Myocyte (in vitro differentiated cells): ENCODE results near the gene GRIA1. TPM values are rescaled to one million over a fixed set of nuclear protein-coding genes. Genes with fewer than 3 reads are reported as not detected.

Source experiments
- DNase-seq: peaks from one replicate; pipeline ENCODE4 v3.0.0-alpha.2; 2012; ENCODE audit warnings: low read depth
- polyA plus RNA-seq: library from polyadenylated mRNA; unstranded; fragments of >200 nt; gene quantifications from one replicate; pipeline ENCODE4 v1.2.1, GENCODE V29; 2012; ENCODE audit warnings: missing spikeins
- total RNA-seq: library from RNA; depleted of rRNA; stranded (reverse); fragments of >200 nt; gene quantifications from 2 replicates; pipeline ENCODE4 v1.2.3, GENCODE V29; 2014

The GRIA1 gene
- total RNA-seq = 4.7 and 5.6 TPM in 2 replicates
- 15.2 TPM for polyA plus RNA-seq

DNA sequence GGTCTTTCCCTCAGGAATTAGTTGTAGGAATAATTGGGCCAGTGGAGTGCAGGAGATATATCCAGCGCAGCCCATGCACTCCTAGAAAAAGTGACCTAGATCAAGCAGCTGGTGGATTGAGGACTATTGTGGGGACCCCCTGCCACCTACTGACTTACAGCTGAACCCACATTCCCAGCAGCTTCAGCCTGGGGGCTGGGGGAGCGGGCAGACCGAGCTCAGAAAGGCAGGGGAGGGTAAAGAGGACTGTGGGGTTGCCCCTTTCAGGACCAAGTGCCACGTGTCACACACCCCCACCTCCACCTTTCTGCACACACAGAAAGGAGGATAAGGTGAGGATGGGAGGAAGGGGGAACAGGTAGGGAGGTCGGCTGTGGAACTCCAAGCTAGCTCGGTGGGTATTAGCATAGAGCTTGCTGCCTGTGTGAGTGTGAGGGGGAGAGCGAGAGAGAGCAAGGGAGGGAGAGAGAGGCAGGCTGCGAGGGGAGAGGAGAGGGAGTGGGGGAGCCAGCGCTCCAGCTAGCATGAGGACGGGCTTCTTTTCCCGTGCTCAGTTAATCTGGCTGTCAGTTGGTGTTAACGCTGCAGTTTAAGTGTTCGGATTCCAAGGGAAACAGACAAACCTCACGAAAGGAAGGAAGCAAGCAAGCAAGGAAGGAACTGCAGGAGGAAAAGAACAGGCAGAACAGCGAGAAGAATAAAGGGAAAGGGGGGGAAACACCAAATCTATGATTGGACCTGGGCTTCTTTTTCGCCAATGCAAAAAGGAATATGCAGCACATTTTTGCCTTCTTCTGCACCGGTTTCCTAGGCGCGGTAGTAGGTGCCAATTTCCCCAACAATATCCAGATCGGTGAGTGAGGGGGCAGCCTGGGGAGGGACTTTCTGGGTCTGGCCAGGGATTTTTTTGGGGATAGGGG is at the start of gene GRIA1:
Gene GRIA1, plus strand, starts transcription at position 553 of the 920 bp plus-strand sequence.
- peak; percentile 34 for DNase-seq

DNA sequence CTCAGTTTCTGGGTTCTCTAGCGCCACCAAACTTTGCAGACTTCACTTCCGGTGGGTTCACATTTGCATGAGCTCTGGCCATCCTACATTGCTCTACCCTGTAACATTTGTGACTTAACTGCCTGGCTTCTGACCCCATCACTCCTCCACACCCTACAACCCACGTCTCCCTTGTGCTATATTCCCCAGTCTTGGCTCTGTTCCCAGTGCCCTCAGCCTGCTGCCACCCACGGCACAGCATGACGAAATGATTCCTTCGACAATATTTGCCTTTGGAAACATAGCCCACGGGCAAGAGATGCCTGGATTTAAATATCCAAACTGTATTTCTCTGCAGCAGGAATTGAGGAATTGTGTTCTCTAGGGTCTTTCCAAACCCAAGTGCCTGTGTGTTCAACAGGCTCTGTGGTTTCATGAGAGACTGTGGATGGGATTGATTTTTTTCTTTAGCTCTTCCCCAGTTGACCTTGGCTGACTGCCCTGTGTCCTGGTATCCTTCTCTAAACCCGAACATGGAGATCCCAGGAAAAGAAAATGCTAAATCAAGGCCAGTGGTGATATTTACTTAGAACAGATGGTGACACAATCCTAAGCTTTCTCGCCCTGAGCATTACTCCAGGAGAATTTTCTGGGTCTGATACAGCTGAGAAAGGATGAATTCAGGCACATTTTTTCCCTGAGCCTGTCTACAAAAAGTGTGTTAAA is 44.4 kb upstream of the GRIA1 start:
- peak; percentile 68 for DNase-seq

DNA sequence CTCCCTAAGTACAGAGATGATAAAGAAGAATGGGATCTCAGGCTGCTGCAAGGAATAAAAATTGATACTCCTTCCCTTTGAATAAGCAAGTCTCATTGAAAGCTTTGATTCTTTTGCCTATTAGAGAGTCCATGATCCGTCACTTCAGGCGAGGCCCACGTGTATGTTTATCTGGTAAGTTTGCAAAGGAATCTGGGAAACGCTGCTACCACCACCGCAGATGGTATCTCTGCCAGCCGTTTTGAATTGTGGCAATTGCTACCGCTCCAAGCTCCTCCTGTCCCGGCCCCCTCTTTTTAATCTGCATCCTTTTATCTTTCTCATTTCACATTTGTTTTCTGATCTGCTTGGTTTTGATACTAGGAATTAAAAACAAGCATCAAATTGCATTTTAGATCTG is 42.9 kb upstream of the GRIA1 start:
- DNase-seq = no peak

DNA sequence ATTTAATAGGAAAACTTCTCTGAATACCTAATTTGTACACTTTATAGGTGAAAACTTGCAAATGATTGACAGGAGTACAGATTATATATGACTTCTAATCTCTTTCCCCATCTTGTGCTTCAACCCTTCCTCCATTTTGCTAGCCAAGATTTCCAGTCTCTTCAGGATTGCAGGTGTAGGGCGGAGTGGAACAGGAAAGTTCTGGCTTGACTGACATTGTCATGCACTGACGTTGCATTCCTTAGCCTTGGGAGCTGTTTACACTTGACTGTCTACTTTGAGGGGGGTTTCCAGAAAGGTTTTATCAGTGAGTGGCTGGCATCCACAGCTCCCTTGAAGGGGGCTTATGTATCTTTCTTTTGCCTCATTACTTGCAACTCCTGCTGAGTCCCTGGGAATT is 34.1 kb upstream of the GRIA1 start:
- no peak for DNase-seq

DNA sequence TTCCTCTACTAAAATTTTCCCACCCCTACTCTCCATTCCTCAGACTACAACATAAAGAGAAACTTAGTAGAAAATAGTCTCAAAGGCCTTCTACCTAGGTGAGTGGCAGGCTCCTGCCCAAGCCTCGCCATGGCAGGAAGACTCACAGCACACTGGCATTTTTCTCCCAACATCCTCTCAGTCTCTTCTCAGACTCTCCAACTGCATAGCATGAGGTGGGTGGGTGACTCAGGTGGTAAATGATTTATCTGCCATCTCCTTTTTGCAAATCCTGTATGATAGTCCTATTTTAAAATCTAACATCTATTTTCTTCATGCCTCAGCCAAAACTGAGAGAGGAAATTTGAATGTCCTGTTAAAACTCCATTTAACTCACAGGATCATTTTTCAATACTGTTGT is 33.5 kb upstream of the GRIA1 start:
- DNase-seq = no peak

DNA sequence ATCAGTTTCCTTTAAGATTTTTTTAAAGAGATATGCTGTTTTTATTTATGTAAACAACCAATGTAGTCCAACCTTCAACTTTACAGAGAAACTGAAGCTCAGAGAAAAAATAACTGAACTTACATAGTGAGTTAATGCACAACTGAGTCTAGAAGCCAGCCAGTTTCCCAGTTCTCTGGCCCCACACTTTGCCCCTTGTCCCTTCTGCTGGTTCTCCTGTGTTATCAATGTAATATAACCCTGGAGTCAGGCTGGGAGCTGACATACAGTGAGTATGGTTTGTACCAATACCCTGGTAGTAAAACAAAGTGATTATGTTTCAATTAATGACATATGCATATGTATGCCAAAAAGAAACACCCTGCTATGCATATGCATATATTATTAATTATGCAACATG is 32.2 kb upstream of the GRIA1 start:
- DNase-seq = no peak

DNA sequence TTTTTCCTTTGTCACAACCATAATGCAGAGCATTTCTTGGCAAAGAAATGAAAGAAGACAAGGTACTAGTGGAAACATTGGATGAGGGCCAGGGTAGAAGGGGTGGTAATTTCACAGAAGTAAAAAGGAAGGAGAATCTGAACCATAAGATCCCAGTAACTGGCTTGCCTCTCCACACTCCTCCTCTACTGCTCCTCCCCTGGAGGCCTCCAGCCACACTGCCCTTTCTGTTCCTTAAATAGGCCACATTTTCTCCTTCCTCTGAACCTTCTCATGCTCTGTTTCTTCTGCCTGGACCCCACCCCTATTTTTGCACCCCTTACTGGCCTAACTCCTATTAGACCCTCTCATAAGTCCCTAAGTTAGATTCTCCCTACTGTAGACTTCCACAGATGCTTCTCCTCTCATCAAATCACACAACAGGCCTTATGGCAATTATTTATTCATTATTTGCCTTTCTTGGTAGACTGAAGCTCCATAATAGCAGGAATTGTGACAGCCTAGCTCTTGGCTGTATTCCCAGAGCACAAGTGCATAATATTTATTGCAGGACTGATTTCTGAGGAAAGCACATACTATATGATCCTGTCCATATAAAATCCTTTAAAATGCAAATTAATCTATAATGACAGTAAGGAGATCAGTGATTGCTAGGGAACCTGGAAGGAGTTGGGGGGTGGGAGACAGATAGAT is 31.3 kb upstream of the GRIA1 start:
- no peak for DNase-seq

DNA sequence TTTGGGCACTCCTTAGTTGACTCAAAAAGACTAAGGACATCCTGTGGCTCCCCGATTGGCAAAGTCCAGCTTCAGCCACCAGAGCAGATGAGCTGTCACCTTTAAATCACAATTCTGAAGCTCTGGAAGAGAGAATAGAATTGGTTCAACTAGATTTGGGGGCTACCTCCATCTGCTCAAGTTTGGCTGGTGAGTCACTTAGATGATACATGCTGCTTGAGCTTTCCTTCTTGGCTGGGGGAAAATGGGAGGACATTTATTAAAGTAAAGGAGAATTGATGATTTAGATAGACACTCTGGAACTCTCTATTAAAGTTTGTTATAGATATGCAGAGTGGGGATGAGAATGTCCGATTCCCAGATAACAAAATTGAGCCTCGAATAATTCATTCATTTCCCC is 30.0 kb upstream of the GRIA1 start:
- DNase-seq = no peak

DNA sequence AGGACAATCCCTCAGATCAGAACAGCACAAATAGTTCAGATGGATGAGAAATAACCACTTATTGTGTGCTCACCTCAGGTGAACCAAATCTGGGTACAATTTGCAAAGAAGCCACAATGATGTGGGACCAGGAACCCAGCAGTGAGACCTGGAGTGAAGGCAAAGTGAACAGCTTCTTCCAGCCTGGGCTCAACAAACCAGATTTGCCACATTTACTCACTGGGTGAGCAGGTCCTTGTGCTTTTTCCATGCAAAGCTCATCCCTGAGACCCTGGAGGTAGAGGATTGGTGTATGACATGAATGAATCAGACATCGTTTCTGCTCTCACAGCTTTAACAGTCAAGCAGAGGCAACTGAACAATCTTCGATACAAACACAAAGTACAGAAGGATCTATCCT is 29.1 kb upstream of the GRIA1 start:
- no peak for DNase-seq

DNA sequence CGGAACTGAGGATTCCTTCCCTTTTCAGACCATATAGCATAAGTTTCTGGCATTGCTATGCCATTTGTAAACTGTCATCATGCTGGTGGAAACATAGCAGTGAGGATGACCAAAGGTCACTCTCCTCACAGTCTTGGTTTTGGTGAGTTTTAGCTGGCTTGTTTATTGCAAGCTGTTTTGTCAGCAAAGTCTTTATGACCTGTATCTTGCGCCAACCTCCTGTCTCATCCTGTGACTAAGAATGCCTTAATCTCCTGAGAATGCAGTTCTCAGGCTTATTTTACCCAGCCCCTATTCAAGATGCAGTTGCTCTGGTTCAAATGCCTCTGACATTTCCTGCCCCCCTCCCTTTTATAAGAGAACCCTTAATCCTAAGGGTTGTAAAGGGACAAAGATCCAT is 26.7 kb upstream of the GRIA1 start:
- peak; percentile 42 for DNase-seq

DNA sequence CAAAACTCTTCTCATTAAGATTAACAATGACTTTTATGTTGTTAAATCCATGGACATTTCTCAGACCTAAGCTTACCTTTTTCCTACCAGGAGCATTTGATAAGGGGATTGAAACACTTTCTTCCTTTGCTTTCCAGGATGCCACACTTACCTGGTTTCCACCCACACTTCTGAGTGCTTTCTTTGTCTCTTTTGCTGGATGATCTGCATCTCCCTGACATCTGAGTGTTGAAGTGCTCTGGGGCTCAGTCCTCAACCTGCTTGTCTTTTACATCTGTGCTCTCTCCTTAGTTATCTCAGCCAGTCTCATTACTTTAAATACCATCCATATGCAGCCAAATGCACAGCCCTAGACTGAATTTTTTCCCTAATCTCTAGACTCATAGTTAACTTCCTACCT is 22.9 kb upstream of the GRIA1 start:
- no peak for DNase-seq

DNA sequence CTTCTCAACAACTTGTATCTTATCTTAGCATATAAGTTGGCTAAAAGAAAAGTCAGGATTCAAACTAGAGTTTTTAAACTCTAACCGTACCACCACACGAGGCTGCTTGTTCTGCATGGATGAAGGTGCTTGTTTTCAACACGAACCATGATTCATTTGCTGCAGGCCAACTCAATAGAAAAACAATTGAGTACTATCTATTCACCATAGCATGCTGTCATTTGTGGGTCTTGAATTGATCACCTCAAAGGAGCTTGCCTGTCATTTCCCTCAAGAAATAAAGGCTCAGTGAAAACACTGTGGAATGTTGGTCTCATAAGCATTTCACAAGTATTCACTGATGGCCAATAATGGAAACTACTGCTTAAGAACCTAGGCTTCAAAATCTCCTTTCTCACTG is 21.0 kb upstream of the GRIA1 start:
- no peak for DNase-seq

DNA sequence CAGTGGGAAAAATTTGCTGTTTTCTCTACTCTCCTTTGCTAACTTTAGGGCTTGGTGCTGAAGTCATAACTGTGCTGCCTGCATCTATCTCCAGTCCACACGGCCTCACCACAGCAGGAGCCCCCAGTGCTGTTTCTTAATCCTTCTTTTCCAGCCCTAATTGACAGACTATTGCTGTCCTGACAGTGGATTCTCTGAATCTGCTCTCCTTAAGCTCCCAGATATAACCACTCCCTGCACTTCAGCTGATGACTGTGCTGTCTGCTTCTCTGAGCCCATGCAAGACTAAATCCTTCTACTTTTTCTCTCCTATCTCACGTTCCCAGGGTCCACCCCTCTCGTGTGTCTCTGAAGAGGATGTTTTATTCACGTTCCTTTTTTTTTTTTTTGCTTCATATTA is 19.7 kb upstream of the GRIA1 start:
- DNase-seq = no peak

DNA sequence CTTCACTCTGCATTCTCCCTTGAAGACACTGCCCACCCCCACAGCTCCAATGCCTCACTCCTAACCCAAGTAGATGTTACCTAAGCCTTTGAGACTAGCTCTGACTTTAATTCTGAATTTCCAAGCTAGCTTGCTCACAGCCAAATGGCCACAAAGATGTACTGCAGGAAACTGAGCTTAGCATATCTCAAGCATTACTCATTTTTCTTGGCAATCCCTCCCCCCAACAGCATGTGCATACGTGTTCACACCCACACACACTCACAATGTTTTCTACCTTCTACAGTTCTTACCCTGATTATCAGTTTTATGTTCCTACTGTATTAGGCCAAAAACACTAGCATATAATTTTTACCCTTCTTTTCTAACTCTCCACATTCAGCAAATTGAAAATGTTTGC is 13.7 kb upstream of the GRIA1 start:
- peak; percentile 28 for DNase-seq

DNA sequence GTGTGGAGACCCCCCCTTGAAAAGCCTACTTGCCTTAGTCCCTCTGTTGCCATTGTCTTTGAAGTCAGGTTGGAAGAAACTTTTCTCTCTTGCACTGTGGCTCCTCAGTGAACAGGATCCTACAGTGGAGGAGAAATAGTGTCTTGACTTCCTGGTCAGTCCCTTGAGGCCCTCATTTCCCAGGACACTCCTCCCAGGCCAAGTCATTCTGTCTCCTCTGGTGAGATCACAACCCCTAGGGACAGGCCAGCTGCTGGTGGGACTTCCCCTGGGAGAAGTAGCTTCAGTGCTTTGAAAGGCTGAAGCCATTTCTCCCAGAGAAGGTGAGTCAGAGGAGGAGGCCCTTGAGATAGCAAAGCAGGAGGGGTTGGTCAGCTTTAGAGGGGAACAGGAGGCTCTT is 10.1 kb upstream of the GRIA1 start:
- DNase-seq = peak; percentile 62

DNA sequence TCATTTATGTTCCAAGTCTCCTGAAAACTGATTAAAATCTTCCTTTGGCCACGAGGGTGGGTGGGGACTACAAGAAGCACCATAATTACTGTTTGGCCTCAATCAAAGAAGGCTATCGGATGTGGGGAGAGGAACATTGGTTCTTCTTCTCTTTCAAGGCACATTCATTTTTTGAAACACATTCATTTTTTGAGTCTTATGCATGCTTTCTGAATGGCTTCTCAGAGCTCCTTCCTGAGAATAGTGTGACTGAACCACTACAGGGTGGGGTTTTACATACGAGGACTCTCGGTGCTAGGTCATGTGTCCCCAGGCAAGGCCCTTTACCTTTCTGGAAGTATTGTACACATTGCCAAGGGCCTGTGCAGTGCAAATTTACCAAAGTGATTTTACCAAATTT is 7.0 kb upstream of the GRIA1 start:
- DNase-seq = no peak

DNA sequence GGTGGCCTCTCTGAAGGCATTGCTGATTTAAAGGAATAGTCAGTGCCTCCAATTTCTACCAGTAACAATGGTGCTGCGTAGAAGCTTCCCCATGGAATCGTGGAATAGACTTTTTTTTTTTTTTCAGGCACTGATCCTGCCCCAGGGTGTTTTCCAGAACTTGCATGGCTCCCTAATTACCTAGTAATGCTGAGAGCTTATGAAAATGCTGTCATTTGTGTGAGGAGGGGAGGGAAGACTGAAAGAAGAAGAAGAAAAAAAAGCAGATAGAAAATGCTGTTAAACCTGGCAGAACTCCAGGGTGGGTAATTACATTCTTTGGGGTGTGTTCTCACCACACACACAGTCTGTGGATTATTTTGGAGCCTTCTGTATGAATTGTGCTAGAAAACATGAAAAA is 4.8 kb upstream of the GRIA1 start:
- DNase-seq = no peak

DNA sequence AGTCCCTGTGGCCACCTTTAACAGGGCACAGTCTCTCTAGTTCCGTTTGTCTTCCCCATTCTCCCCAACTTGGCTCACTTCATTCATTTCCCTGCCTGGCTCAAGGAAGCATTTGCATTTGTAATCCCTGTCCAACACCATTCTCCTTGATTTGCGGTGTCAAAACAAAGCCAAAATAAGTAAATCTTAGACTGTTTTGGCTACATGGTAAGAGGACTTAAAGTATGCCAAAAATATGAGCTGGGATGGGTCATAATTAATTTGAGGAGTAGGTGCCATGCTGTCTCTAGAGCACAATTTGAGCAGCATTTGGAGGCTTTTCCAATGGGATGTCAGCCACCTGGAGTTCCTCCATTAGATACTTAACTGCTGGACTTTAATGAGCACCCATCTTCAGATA is 3.7 kb upstream of the GRIA1 start:
- DNase-seq = no peak

DNA sequence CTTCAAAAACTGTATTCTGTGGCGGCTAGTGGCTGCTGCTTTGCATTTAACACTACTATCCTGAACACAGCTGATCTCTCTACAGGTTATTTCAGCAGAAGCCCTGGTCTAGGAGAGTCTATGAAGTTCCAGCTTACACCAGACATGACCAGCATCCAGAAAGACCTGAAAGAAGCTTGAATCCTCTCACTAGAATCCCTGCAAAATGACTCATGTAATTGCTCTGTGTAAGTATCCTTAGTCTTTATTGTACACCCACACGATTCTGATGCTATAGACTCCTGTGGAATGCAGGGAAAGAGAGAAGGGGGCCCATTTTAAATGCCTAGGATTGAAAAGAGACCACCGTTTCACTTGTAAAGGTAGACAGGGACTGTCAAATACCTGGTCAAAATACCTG is 859 bp upstream of the GRIA1 start:
- DNase-seq = no peak

DNA sequence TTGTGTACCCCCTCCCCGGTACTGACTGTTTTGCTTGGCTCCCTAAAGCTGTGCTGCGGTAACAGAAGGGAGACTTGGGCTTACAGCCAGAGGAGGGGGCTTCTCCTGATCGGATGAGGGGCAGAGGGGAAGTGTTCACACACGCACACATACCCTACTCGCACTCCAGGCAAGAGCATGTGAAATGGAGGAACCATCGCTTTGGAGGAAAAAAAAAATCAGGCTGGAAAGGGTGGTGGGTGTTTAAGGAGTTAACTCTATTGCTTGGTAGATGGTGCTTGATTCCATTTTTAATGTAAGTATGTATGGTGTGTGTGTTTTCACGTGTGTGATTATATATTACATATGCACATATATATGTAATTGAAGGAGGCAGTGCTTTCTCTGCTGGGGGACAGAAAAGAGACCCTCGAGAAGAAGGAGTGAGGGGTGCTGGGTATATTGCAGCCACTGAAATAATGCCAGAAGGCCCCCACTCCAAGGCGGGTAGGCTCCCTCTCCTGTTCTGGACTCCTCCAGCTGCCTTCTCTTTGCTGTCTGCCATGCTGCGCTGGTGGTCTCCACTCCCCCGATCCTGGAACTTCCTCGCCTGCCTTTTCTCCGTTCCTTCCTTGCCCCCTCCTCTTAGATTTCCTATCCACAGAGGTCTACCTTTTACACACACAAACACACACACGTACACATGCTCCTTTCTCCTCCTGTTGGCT is 721 bp downstream of the GRIA1 start:
- DNase-seq = no peak

DNA sequence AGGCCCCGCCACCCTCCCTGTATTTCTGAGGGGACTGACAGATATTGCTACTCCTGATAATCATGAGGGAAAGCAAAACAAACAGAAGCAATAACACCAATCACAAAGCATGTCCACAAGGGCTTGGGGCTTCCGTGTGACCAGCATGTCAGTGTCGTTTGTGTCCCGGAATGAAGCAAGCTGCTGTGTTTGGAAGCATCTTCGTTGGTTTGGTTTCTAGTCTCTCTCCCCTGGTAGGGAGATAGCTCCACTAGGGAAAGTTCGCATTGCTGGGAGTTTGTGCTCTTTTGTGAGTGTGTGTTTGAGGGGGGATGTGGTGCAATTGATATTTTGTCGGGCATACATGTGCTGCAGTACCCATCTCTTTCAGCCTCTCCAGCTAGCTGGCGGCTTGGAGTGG is 1.4 kb downstream of the GRIA1 start:
- DNase-seq = no peak
